Panc1 (cell line): ENCODE results near the gene MTHFD2L.

ENCODE experiments used
- CTCF ChIP-seq: fragments of 450-650 bp; IDR thresholded peaks from 2 replicates; pipeline ENCODE4 v1.5.1; 2017; ENCODE audit warnings: mild to moderate bottlenecking
- POLR2AphosphoS5 ChIP-seq: IDR thresholded peaks from 2 replicates; pipeline ENCODE4 v1.6.1; 2012; ENCODE audit warnings: mild to moderate bottlenecking, low read depth, low read length, moderate library complexity
- SIN3A ChIP-seq: IDR thresholded peaks from 2 replicates; pipeline ENCODE4 v1.6.1; 2012; ENCODE audit warnings: low read depth, mild to moderate bottlenecking, low read length, moderate library complexity, borderline replicate concordance; ENCODE audit not compliant: insufficient read depth
- TF ChIP-seq, protein P1 (sequence below), 2 experiments: IDR thresholded peaks; 2 replicates each; pipeline ENCODE4 v1.6.1; 2011 to 2012; ENCODE audit warnings: low read depth in 2 of 2, control low read depth in 1 of 2, low read length in 1 of 2, mild to moderate bottlenecking in 1 of 2, moderate library complexity in 1 of 2; ENCODE audit not compliant: insufficient read depth in 1 of 2

DNA sequence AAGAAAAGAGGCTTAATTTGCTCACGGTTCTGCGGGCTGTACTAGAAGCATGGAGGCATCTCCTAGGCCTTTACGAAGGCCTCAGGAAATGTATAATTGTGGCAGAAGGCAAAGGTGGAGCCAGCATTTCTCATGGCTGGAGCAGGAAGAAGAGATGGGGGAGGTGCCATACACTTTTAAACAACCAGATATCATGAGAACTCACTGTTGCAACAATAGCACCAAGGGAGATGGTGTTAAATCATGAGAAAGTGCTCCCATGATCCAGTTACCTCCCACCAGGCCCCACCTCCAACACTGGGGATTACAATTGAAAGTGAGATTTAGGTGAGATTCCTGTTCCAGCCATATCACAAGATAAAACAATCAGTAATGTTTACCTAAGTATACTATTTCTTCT is 45.5 kb downstream of the MTHFD2L start:
- no peak for TF ChIP-seq CTCF
- no peak for TF ChIP-seq POLR2AphosphoS5
- TF ChIP-seq, protein P1, sequence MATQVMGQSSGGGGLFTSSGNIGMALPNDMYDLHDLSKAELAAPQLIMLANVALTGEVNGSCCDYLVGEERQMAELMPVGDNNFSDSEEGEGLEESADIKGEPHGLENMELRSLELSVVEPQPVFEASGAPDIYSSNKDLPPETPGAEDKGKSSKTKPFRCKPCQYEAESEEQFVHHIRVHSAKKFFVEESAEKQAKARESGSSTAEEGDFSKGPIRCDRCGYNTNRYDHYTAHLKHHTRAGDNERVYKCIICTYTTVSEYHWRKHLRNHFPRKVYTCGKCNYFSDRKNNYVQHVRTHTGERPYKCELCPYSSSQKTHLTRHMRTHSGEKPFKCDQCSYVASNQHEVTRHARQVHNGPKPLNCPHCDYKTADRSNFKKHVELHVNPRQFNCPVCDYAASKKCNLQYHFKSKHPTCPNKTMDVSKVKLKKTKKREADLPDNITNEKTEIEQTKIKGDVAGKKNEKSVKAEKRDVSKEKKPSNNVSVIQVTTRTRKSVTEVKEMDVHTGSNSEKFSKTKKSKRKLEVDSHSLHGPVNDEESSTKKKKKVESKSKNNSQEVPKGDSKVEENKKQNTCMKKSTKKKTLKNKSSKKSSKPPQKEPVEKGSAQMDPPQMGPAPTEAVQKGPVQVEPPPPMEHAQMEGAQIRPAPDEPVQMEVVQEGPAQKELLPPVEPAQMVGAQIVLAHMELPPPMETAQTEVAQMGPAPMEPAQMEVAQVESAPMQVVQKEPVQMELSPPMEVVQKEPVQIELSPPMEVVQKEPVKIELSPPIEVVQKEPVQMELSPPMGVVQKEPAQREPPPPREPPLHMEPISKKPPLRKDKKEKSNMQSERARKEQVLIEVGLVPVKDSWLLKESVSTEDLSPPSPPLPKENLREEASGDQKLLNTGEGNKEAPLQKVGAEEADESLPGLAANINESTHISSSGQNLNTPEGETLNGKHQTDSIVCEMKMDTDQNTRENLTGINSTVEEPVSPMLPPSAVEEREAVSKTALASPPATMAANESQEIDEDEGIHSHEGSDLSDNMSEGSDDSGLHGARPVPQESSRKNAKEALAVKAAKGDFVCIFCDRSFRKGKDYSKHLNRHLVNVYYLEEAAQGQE (IDR thresholded peaks at IDR 0.05; ENCODE audit: insufficient read depth in 1 of 2, low read depth in 2 of 2, low read length in 1 of 2), result no peak
- no peak for TF ChIP-seq SIN3A
